GM13976 (cell line): ENCODE data around the gene LAMA5.

Source experiments
- DNase-seq: peaks from one replicate; pipeline ENCODE4 v3.0.0; 2012; ENCODE audit warnings: low spot score
- CTCF ChIP-seq: IDR thresholded peaks from 2 replicates; pipeline ENCODE4 v1.5.1; 2012; ENCODE audit warnings: borderline replicate concordance, mild to moderate bottlenecking; ENCODE audit not compliant: insufficient read depth; ENCODE audit errors: extremely low read depth, missing control alignments, control extremely low read depth
- in situ Hi-C: fragments of 300-500 bp; cut with MboI; formaldehyde crosslinking; loops from one replicate; pipeline ENCODE4 v1.12.0; 2022; ENCODE audit warnings: low sequenced_read_pairs, mixed read lengths, inconsistent platforms; ENCODE audit not compliant: unreplicated experiment

The LAMA5 gene

DNA sequence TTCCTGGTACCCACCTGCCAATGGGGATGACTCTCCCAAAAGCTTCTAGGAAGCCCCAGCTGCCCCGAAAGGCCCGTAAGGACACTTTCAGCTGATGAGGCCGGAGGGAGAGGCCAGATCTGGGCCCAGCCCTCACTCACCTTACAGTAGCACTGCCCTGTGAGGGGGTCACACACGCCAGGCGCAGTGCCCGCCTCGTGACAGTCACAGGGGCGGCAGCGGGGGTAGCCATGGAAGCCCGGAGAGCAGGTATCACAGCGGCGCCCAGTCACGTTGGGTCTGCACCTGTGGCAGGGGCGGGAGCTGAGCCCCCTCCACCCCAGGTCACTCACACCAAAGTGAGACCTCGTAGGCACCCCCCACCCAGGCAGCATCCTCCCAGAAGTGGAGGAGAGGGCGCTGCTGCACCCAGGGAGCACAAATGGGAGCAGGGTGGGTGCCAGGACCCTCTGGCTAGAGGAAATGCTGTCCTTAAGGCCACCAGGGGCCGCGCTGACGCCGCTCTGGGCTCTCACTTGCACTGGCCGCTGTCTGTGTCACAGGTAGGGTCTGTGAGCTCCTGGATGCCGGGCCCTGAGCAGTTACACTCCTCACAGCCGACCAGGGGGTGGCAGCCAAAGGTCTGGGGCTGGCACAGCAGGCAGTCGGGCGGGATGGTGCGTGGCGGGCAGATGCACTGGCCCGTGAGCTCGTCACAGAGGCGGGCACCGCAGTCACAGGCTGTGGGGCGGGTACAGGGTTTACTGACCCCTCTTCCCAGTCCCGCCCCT lies 39.2 kb downstream of the LAMA5 start:
- no peak for DNase-seq

DNA sequence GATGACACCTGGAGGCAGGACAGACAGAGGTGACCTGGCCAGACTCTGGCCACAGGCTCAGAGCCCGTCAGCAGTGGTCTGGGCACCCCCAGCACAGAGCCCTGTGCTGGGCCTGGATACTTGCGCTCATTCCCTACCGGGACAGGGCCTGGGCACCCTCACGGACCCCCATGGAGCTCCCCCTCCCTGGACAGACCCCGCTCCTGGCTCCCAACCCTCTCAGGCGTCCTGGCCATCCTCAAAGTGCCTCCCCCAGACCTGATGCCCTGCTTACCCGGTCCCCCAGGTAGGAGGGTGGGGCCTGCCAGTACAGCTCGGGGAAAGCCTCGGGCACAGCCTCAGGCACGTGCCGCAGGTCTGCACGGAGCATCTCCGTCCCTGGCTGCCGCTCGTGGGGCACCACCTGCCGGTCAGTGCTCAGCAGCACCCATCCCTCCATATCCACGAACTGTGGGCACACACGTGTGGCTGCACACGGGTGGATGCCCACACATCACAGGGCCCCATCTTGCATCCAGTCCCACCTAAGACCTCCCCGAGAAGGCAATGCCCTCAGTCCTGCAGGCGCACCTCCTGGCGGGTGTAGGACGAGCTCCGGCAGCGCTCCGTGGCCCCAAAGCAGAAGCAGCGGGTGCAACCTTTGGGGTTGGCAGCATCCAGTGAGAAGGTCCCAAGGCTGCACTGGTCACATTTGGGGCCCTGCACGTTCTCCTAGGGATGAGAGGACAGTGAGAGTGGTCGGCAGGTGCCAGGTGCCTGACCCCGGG lies 40.0 kb downstream of the LAMA5 start:
- in situ Hi-C loops = no loop called here
- no peak for DNase-seq
- TF ChIP-seq CTCF = no peak

More for the DNA sequence above, 39.2 kb downstream of the LAMA5 start:
- no peak for TF ChIP-seq CTCF
- in situ Hi-C loops = no loop called here

DNA sequence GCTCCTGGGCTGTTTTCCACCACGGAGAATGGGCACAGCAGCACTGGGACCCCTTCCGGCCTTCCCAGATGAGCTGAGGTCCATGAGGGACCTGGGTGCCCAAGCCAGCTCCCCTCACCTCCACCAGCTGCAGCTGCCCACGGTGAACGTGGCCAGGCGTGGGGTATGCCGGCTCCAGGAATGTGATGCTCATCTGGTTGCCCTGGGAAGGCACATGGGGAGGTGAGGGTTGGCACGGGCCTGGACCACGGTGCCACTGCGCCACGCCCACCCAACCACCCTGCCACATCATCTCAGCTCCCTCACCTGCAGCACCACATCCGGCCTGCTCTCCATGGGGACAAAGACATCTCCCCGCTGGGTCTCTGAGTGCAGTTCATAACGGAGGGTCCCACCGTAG lies 40.6 kb downstream of the LAMA5 start:
- DNase-seq = no peak
- TF ChIP-seq CTCF = no peak
- in situ Hi-C loops = no loop called here

- in situ Hi-C loops = no loop called here
- no peak for DNase-seq
- TF ChIP-seq CTCF = no peak
Observed at GRCh38 chr20:62325172-62325905, 41.8 kb downstream of the LAMA5 start.

GRCh38 chr20:62323980-62324906 lies 42.9 kb downstream of the LAMA5 start:
- in situ Hi-C loops = no loop called here
- DNase-seq = no peak
- no peak for TF ChIP-seq CTCF
